HG03196 (cell line): ENCODE results near the gene HHIPL1.

Source experiments
- ATAC-seq: cut with Tn5 transposase; IDR thresholded peaks from one replicate; pipeline ENCODE4 v1.9.1; 2021; ENCODE audit not compliant: unreplicated experiment

The HHIPL1 gene

GRCh38 chr14:99644723-99645544 lies at the start of gene HHIPL1:
TSS of gene HHIPL1 (plus strand) at chr14:99645129. CDS start at chr14:99645208, 79 bp downstream.
- ATAC-seq: no peak

DNA sequence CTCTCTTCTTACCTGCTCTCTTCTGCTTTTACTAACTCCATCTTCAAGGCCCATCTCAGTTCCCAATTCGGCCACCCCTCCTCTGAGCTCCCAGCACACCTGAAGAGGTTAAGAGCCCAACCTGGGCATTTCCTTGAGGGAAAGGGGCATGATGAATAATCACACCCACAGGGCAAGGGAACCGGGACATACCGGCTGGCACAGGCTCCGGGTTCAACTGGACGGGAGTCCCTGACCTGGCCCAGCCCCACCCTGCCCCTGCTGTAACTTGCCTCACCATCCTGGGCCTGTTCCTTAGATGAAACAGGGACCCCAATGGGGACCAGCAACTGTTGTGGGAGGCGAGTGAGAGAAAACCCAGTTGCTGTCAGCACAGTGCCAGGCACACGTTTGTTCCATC lies 49.4 kb upstream of the HHIPL1 start:
- ATAC-seq: no peak

DNA sequence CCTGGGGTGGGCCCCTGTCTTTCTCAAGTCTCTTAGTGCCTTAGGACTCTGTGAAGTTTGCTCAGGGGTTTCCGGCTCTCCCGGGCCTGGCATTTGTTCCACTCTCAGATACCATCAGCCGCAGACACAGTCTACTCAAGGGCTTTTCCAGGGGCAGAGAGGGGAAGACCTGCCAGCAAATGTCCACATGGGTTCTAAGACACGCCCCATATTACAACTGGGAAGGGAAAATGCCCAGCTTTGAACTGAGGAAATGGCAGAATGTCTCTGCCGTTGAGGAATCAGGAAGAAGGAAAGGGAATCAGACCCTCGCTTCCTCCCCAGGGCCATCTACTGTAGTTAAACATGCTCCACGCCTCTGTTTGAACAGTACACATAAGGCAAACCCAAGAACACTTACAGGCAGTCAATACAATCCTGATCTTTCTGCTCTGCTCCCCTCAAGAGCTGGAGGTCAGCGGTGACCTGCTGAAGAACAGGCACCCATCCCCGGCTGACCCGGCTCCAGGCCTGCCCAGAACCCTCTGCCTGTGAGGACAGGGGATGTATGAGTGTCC lies 48.8 kb upstream of the HHIPL1 start:
- no peak for ATAC-seq

GRCh38 chr14:99596772-99597171 lies 48.2 kb upstream of the HHIPL1 start:
- ATAC-seq: no peak

DNA sequence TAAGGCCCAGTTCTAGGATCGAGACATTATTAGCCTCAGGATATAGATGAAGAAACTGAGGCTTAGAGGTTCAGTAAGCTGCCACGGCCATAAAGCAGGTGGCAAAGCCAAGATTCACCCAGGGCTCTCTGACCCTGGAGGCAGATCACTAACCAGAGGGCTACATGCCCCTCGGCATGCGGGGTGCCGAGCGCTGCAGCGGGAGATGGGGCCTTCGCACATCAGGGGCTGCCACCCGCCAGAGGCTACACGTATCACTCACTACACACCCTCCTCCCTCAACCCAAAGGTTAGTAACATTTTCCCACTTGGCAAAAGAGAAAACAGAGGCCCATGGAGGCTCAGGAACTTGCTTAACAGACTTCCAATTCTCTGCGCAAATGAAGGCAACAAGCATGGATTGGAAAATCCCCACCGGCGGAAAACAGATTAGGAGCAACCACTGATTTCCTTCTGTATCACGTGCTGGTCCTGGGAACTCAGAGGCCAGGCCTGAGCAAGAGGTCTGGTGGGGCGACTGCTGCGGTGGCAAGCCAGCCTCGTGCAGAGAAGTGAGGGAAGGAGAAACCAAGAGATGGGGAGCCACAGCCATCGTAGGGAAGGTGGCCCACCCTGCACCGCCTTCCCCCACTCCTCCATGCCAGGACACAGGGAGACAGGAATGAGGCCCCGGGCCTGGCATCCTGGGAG lies 46.9 kb upstream of the HHIPL1 start:
- no peak for ATAC-seq

GRCh38 chr14:99598774-99599173 lies 46.2 kb upstream of the HHIPL1 start:
- ATAC-seq: no peak

DNA sequence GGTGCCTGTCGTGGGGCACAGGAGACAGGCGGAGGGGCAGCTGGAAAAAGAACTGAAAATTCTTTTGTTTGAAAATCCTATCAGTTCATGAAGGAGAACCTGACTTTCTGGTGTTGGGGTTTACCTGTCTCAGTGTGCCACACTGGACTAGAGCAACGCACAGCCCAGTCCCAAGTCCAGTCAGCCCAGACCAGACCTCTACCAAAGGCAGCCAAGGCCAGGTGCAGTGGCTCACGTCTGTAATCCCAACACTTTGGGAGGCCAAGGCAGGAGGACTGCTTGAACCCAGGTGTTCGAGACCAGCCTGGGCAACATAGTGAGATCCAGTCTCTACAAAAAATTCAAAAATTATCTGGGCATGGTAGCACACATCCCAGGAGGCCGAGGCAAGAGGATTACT lies 45.5 kb upstream of the HHIPL1 start:
- ATAC-seq: no peak

DNA sequence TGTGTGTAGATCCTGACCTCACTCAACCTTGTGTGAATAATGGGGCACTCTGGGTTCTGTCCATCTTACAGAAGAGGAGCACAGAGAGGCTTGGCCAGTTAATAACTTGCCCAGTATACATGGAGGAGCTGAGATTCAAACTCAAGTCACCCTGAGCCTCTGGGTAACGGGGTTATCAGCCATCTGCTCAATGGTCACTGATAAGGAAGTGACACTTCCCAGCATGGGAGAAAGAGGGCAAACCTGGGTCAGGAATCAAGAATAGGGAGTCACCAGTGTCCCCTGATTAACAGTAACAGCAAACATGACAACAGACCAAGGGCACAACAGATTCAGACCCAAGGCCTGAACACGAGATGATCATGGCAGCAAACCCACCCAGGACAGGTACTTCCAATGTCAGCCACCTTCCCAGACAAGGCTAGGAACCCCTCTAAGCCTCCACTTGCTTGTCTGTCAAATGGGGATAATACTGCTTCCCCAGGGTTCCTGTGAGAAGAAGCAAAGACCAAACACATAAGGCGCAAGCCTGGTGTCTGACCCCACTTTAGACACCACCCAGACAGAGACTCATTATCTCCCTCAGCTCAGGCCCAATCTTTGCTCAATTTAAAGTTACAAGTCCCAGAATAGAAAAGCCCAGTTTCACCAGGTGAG lies 44.6 kb upstream of the HHIPL1 start:
- ATAC-seq: no peak

DNA sequence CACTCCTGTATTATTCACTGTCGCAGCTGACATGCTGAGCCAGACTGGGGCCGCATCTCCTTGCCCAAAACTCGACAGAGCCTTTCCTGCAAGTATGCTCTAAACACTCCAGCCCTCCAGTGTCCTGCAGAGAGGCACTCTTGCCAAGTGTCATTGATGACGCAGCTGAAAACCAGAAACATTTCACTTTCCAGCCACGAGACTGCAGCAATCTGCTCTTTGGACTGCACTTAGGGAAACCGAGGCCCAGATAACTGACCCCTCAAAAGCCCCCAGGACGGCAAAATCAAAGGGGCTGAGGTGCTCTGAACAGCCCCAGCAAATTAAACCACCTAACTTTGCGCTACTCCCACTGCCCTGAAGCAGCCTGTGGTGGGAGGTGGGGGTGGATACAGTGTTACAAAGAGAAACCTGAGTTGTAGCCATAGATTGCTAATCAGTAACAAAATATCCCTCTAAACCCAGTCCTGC lies 43.5 kb upstream of the HHIPL1 start:
- ATAC-seq: no peak

- no peak for ATAC-seq
These were observed 42.7 kb upstream of the HHIPL1 start for GRCh38 chr14:99602054-99602787.

- no peak for ATAC-seq
These were observed 42.0 kb upstream of the HHIPL1 start for GRCh38 chr14:99602788-99603415.

GRCh38 chr14:99603471-99604277 lies 41.3 kb upstream of the HHIPL1 start, which contains the start of gene CCDC85C:
TSS of gene CCDC85C (minus strand) at chr14:99604207. CDS start at chr14:99603959, 248 bp downstream.
- ATAC-seq: no peak

DNA sequence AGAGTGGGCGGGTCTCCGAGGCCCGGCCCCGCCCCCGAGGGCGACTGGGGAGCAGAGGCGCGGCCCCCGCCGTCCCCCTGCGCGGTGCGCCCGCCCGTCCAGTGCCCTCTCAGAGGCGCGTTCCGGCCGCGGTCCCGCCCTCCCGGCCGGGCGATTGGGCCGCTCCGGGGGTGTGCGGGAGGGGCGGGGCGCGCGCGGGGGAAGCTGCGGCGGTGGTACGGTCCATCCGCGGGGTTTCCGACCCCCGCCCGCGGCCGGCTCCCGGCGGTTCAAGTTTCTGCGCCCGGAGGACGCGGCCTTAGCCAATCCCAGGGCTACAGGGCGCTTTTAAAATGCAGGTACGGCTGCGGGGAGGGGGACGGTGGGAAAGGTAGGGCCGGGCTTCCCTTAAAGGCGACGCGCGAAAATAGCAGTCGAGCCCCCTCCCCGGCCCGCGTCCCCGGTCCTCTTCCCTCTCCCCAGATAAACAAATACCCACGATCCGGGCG lies 40.6 kb upstream of the HHIPL1 start:
- peak; percentile 81 for ATAC-seq

- peak; percentile 18 for ATAC-seq
These were observed 40.1 kb upstream of the HHIPL1 start for GRCh38 chr14:99604766-99605298.

DNA sequence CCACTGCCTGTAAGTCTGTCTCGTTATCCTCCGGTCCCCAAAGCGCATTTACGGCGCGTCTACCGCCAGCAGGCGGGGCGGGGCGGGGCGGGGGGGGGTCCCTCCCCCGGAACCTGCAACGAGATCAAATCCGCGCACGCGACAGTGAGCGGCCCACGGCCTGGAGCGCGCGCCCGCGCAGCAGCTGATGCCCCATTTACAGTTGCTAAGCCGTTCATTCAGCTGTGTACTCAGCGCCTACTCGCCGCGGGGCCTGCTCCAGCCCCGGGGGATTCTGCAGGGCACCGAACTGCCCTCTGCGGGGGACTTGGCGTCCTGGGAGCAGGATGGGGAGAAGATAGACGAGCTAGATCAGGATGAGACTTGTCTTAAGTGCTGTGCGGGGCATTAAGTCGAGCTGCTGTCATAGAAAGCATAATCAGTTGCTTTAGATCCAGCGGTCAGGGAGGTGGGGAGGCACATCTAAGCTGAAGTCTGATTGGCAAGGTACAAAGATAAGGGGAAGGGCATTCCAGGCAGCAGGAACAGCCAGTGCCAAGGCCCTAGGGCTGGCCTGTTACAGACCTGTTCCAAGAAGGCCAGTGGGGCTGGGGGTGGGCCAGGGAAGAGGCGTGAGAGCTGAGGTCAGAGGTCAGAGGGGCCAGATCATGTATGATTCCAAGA lies 39.5 kb upstream of the HHIPL1 start:
- peak; percentile 27 for ATAC-seq

GRCh38 chr14:99606359-99606758 lies 38.6 kb upstream of the HHIPL1 start:
- no peak for ATAC-seq

DNA sequence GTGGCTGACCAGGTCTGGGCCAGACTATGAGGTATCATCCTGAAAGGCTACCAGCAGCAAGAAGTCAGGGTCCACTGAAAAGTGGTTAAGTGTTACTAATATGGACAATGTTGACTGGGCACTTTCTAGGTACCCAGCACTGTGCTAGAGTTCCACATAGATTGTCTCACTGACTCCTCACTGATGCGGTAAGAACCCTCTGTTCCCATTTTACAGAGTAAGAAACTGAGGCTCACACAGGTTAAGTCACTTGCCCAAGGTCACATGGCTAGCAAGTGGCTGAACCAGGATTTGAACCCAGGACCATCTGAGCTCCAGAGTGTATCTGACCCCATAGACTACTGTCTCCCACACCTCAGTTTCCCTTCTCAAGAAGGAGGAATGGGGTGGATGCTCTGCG lies 36.3 kb upstream of the HHIPL1 start:
- ATAC-seq: no peak
